Esophagus (tissue), 2 donors: Measurements from ENCODE around the gene HSD11B1L. TPM values are rescaled to one million over a fixed set of nuclear protein-coding genes. Genes with fewer than 3 reads are reported as not detected.
A peak's percentile ranks its signal among the peaks of the same experiment; 100 is the strongest.
"Not testable (repeated sequence)": the region's sequence is repeated elsewhere in the genome, so short reads cannot be mapped to it uniquely, and the experiment has no call there.

Source experiments
- H3K27ac ChIP-seq, 2 donors: one replicate each; pipeline ENCODE4 v1.5.1; 2013; ENCODE audit warnings: low read depth in 2 of 2, mild to moderate bottlenecking in 2 of 2, inconsistent platforms in 1 of 2, low read length in 1 of 2, moderate library complexity in 1 of 2
- H3K27me3 ChIP-seq, 2 donors: one replicate each; pipeline ENCODE4 v1.6.1; 2013; ENCODE audit warnings: low read length in 2 of 2, control low read depth in 1 of 2, mild to moderate bottlenecking in 1 of 2; ENCODE audit not compliant: insufficient read depth in 2 of 2, control insufficient read depth in 1 of 2
- H3K36me3 ChIP-seq, 2 donors: one replicate each; pipeline ENCODE4 v1.6.1; 2013; ENCODE audit warnings: low read length in 1 of 2; ENCODE audit not compliant: control insufficient read depth in 2 of 2, insufficient read depth in 2 of 2
- H3K4me1 ChIP-seq, 2 donors: one replicate each; pipeline ENCODE4 v1.6.1; 2013; ENCODE audit warnings: low read length in 1 of 2; ENCODE audit not compliant: control insufficient read depth in 2 of 2, insufficient read depth in 2 of 2
- H3K4me3 ChIP-seq, 2 donors: one replicate each; pipeline ENCODE4 v1.5.1; 2013; ENCODE audit warnings: low read length in 2 of 2, mild to moderate bottlenecking in 2 of 2, low read depth in 1 of 2, moderate library complexity in 1 of 2
- H3K9me3 ChIP-seq, 2 donors: one replicate each; pipeline ENCODE4 v1.6.1; 2013; ENCODE audit warnings: mild to moderate bottlenecking in 2 of 2, low read depth in 1 of 2, low read length in 1 of 2, moderate library complexity in 1 of 2; ENCODE audit not compliant: control insufficient read depth in 2 of 2, insufficient read depth in 1 of 2
- whole genome bisulfite sequencing, 2 donors: extraction: QIAGEN DNeasy Blood & Tissue Kit; methylation state at CpG; one replicate each; pipeline ENCODE4 v1.1.7; 2013; 5-methylcytosine and 5-hydroxymethylcytosine counted together
- polyA plus RNA-seq, 2 donors: library from polyadenylated mRNA; stranded (reverse); fragments of 200-250 nt; gene quantifications; one replicate each; pipeline ENCODE4 v1.2.3, GENCODE V29; 2013
- donor health status: healthy with polysubstance abuse.
- donor health status: Bipolar disorder and iron deficiency.

HSD11B1L gene
- polyA plus RNA-seq, 2 donors: 3.8 to 4.1 TPM

DNA sequence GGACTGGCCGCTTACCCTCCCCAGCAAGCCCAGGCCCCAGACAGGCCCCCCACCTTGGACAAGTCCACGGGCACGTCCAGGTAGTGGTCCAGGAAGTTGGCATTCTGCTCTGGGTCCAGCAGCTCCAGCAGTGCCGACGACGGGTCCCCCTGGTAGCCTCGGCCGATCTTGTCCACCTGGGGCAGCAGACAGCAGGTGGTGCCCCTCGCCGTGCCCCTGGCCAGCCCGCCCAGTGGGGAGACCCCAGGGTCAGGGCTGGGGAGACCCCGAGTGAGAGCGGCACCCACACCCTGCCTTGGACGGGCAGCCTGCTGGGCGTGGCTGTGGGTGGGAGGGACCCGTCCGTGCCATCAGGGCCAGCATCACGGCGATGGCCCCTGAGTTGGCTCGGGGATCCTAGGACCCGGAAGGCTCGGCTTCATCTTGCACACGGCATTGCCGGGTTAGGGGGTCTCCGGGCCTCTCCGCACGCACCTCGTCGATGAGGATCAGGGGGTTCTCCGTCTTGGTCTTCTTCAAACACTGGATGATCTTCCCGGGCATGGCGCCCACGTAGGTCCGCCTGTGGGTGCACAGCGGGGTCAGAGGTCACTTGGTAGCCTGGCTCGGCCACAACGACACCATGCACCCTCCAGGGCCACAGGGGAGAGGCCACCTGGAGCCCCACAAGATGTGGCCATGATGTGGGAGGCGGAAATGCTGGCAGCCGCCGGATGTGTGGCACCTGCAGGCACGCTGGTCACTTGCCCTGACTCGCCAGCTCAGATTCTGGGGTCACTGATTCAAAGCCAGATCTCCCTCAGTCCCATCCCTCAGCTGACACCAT lies 15.6 kb downstream of the HSD11B1L start:
- 78 to 82% methylated on average over 41 to 42 of the region's 42 CpGs for WGBS, 2 donors
- H3K27ac ChIP-seq: no peak overlapping the region
- H3K36me3 ChIP-seq: peaks cover 25 to 77% of the 10 kb centered on the region in 2 donors
- no peaks in the 10 kb centered on the region for H3K27me3 ChIP-seq
- H3K4me1 ChIP-seq: peaks cover 0 to 8% of the 10 kb centered on the region in 2 donors
- no peak overlapping the region for H3K4me3 ChIP-seq
- no peaks in the 10 kb centered on the region for H3K9me3 ChIP-seq

DNA sequence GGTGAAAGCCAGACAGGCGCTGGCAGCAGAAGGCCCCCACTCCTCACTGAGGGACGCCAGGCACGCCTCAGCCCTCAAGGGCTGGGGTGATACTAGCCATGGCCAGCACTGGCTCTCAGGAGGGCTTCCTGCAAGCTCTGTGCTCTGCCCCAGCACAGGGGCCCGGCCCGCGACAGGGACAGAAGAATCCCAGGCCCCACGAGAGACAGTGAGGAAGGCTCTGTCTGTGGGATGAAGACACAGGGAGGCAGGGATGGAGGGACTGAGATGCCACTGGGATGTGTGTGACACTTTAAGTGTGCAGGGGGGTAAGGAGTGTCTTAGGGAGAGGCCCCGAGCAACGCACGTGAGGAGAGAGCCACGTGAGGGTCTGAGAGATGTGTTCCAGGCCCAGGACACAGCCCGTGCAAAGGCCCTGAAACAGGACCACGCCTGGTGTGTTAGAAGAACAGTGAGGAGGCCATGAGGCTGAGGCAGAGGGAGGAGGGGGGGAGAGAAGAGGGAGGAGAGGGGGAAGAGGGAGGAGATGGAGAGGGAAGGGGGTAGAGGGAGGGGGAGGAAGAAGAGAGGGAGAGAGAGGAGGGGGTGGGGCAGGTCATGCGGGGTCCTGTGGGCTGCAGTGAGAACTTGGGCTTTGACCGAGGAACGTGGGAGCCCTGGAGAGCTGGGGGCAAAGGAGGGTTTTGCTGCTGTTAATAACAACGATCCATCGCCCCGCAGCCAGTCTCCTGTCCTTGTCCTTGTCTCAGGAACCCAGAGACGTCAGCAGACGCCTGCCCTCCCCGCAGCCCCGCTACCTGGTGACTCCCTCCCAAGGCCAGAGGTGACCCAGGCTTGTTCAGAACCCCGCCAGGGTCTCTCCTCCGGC lies 16.4 kb downstream of the HSD11B1L start:
- H3K9me3 ChIP-seq: no peaks in the 10 kb centered on the region
- no peak overlapping the region for H3K27ac ChIP-seq
- 74 to 79% methylated on average over 22 to 25 of the region's 25 CpGs for WGBS, 2 donors
- H3K36me3 ChIP-seq: peaks cover 25 to 68% of the 10 kb centered on the region in 2 donors
- H3K4me3 ChIP-seq: no peak overlapping the region
- H3K4me1 ChIP-seq: peaks cover 0 to 3% of the 10 kb centered on the region in 2 donors
- H3K27me3 ChIP-seq: no peaks in the 10 kb centered on the region

DNA sequence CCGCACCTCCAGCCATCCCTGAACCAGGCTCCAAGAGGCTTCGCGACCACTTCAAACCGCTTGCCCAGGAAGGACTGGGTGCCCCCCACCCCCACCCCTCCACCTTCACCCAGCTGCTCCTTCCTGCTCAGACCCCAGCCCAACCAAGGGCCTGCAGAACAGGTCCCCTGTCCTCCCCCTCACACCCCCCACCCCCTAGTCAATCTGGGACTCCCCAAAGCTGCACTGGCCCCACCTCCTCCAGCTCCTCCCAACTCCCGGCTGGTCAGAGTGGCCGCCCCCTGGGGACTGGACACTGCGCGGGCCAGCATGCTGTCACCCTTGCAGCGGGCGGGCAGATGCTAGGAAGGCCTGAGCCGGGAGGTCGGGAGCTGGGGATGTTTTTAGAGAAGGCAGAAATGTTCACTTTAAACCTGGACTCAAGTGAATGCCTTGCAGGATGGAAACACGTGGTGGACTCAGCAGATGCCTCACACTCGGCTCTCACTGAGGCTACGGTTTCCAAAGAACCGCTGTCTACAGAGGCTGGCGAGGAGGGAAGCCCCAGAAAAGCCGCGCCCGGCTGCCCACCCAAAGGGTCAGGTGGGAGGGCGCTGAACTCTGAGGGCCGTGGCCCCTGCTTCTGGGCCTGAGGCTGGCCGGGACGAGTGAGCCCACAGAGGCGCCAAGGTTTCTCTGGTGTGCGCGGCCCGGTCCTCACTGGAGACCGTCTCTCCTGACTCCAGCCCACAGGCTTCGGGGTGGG lies 17.2 kb downstream of the HSD11B1L start:
- H3K36me3 ChIP-seq: peaks cover 21 to 61% of the 10 kb centered on the region in 2 donors
- no peak overlapping the region for H3K4me3 ChIP-seq
- H3K4me1 ChIP-seq: peaks cover 0 to 3% of the 10 kb centered on the region in 2 donors
- H3K27me3 ChIP-seq: no peaks in the 10 kb centered on the region
- no peak overlapping the region for H3K27ac ChIP-seq
- no peaks in the 10 kb centered on the region for H3K9me3 ChIP-seq
- 81 to 82% methylated on average over 29 to 30 of the region's 30 CpGs for WGBS, 2 donors

DNA sequence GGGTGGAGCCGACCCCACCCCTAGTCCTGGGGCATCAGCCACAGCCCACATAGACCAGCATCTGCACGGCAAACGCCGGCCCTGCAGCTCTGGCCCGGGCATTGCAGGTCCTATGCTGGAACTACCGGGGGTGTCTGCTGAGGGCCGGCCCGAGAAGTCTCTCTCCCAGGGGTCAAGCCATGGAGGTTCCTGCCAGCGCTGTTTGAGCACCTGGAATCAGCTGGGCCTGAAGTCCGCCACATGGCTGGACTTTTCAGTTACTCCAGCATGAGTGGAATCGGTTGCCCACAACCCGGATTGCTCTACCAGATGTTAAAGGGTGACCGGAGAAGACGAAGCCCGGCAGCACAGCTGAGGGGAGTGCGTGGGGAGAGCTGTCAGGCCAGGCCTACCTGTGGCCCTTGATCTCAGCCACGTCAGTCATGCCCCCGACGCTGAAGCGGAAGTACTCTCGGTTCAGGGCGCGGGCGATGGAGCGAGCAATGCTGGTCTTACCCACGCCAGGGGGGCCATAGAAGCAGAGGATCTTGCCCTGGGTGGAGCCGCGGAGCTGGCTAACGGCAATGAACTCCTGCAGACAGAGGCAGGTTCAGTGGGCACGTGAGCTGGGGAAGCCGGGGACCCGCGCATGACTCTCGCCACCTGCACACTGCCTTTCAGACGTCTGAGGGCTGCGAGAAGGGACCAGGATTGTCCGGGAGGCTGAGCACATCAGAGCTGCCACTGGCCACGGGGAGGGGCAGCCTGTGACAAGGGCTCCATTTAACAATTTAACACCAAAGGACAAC lies 18.0 kb downstream of the HSD11B1L start:
- Histone ChIP-seq H3K27me3 (no peaks in the 10 kb centered on the region), H3K27ac (no peak overlapping the region), H3K4me1 (no peaks in the 10 kb centered on the region), H3K4me3 (peak overlapping the region in 1 of 2 donors; percentile 5), H3K9me3 (no peaks in the 10 kb centered on the region), H3K36me3 (peaks cover 16 to 61% of the 10 kb centered on the region in 2 donors)
- WGBS, 2 donors: 86 to 88% methylated on average over 38 of the region's 38 CpGs

DNA sequence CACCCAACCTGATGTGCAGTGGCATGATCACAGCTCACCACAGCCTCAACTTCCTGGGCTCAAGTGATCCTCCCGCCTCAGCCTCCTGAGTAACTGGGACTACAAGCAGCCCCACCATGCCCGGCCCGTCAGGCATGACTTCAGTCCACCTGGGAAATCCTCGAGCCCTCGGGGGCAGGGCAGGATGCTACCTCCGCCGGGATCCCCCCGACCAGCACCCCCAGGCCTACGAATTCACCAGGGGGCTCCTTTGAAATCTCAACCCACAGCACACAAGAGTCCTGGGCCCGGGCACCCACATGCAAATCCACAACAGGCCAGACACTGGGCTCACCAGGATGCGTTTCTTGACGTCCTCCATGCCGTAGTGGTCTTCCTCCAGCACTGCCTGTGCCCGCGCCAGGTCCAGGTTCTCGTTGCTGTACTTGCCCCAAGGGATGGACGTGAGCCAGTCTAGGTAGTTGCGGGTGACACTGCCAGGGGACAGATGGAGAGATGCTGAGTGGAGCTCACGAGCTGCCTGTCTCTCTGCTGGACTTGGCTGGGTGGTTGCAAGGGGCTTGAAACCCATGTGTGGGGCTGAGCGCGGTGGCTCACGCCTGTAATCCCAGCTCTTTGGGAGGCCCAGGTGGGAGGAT lies 19.7 kb downstream of the HSD11B1L start:
- Histone ChIP-seq H3K36me3 (peaks cover 13 to 54% of the 10 kb centered on the region in 2 donors), H3K27ac (no peak overlapping the region), H3K27me3 (no peaks in the 10 kb centered on the region), H3K9me3 (no peaks in the 10 kb centered on the region), H3K4me3 (no peak overlapping the region), H3K4me1 (no peaks in the 10 kb centered on the region)
- 92 to 95% methylated on average over 22 of the region's 22 CpGs for WGBS, 2 donors

DNA sequence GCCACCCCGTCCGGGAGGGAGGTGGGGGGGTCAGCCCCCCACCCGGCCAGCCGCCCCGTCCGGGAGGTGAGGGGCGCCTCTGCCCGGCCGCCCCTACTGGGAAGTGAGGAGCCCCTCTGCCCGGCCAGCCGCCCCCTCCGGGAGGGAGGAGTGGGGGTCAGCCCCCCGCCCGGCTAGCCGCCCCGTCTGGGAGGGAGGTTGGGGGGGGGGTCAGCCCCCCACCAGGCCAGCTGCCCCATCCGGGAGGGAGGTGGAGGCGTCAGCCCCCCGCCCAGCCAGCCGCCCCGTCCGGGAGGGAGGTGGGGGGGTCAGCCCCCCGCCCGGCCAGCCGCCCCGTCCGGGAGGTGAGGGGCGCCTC lies 21.2 kb downstream of the HSD11B1L start:
- WGBS, 2 donors: 89 to 100% methylated on average over 2 to 20 of the region's 28 CpGs
- not testable (repeated sequence) for H3K4me3 ChIP-seq, H3K27me3 ChIP-seq, H3K9me3 ChIP-seq, H3K4me1 ChIP-seq, H3K27ac ChIP-seq
- peaks cover 7 to 52% of the 10 kb centered on the region in 2 donors for H3K36me3 ChIP-seq

DNA sequence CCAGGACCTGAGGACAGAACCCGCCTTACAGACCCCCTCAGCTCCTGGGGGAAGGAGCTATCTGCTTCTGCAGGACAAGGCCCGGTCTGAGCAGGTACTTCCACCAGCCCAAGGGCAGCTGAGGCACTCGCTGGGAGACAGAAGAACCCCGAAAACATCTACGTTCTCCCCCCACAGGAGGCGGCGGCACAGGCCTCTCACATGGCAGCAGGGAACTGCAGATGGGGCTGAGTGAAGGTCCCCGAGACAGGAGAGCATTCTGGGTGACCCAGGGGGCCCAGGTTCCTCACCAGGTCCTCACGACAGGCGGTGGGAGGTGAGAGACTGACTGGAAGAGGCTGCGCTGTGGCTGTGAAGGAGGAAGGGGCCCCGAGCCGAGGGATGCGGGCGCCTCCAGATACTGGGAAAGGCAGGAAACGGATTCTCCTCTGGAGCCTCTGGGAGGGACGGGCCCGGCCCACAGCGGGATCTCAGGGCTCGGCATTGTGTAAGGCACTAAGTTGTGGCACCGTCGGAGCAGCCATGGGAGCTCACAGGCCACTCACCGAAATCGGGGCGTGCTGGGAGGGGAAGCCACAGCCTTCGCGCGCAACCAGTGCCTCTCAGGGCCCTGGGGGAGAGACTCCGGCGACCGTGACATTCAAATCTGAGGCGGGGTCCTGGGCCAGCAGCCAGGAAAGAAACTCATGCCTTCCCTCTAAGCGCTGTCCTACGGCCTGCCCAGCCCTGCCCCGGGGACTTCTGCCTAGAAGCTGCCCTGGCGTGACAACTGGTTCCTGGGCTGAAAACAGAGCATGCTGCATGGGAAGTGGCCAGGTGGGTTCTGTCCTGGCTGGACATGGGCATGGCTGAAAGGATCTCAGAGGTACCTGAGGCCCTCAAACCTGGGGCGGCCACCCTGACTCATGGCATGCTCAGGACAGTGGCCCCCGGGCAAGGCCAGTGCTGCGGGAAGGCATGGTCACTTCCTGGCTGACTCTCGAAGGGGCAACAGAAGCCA lies 23.3 kb downstream of the HSD11B1L start:
- Histone ChIP-seq H3K4me1 (no peaks in the 10 kb centered on the region), H3K27me3 (no peaks in the 10 kb centered on the region), H3K36me3 (peaks cover 4 to 53% of the 10 kb centered on the region in 2 donors), H3K4me3 (no peak overlapping the region), H3K27ac (no peak overlapping the region), H3K9me3 (no peaks in the 10 kb centered on the region)
- 92 to 94% methylated on average over 40 of the region's 40 CpGs for WGBS, 2 donors

DNA sequence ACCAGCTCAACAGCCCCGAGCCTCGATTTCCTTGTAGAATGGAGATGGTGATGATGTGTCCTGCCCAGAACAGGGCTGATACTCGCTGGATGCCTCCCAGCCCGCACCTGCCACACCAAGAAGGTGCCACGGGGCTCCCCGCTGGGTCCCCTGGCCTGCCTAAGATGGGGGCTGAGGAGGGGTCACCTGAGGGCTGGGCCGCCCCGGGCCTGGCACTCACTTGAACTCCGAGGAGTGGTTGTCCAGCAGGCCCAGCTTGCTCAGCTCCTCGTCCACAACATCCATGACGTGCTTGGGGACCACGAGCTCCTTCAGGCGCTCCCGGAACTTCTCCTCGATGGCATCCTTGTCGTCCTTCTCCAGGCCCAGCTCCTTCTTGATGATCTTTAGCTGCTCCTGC lies 24.7 kb downstream of the HSD11B1L start:
- H3K4me1 ChIP-seq: no peaks in the 10 kb centered on the region

More for the DNA sequence above, 24.7 kb downstream of the HSD11B1L start:
- WGBS, 2 donors: 87 to 92% methylated on average over 15 to 16 of the region's 16 CpGs
- Histone ChIP-seq H3K4me3 (no peak overlapping the region), H3K36me3 (peaks cover 4 to 49% of the 10 kb centered on the region in 2 donors), H3K27ac (no peak overlapping the region), H3K27me3 (no peaks in the 10 kb centered on the region), H3K9me3 (no peaks in the 10 kb centered on the region)
